SIG-M5 (cell line): ENCODE measurements around the gene PSMB2.

Experiments used
- DNase-seq: peaks from one replicate; lab custom pipeline; 2025; lab: John Stamatoyannopoulos, UW

The PSMB2 gene

DNA sequence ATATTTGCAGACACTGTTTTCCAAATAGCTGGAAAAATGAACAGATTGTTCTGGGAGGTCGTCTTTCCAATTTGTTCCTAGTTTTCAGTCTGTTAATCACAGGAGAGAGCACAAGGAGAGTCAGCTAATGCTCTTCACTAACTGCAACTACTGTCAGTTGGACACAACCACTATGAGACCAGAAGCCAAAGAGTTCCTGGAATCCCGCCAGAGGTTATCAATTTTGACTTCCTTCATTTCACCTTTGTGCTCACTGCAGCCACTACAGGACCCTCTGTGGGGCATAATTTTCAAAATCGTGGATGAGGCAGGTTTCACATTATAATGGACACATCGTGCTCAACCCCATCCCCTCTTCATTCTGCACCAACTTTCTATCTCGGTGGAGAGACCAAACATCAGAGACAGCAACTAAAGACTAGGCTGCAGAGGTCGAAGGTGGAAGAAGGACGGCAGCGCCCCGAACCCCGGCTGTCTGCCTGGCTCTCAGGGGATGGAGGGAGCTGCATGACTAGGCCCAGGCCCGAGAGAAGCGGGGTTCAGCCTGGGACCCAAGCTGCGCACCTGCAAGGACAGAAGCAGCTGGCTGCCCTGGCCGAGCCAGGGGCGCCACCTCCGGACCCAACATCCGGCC, 84.7 kb downstream of the PSMB2 start:
- no peak for DNase-seq

DNA sequence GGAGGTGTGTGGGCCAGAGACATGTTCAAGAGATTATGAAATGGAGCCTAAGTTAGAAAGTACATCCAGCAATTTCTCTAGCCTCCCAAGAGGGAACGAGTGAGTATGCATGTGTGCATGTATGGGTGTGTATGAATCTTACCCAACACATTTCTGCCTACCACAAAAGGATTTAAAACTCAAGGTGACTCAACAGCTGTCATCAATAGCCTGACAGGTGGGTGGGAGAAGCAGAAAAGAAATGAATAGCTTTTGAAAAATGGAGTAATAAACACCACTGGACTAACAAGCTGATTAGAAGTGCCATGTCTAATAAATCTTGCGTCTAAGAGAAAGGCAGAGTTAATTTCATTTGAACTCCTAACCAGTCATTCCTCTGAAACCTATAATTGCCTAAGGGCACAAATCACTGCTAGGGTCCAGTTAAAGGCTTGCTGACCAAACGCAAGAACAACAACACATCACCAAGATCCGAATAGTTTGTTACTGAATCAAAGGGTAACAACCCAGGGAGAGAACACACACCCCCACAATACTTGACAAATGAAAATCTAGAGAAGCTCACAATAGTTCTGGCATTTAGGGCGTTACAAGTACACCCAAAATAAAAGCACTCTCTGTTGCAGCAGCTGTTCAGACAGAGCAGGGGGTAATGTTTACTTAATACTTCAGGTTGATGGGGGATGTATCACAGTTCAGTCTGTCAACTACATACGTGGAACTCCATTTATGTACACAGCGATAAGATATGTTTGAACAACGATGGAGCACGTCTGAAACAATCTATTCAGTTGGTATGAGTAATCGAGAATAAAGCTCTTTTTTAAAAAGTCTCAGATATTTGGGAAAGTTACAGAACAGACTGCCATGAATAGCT, 85.5 kb downstream of the PSMB2 start:
- DNase-seq = no peak

DNA sequence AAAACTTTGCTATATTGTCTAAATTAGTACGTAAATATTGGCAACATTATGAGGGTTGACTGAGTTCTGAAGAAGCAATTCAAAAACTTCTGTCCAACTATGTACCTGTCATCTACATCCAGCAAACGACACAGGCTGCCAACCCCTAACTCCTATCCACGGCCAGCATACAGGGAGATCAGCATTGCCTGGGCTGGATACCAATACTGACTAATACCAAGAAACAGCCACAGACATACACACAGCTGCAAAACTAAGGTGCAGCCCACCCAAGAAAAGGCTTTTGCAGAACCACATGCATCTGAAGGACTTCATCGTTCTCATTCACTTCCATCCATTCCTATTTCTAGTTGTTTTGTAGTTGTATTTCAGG, 86.1 kb downstream of the PSMB2 start:
- no peak for DNase-seq

DNA sequence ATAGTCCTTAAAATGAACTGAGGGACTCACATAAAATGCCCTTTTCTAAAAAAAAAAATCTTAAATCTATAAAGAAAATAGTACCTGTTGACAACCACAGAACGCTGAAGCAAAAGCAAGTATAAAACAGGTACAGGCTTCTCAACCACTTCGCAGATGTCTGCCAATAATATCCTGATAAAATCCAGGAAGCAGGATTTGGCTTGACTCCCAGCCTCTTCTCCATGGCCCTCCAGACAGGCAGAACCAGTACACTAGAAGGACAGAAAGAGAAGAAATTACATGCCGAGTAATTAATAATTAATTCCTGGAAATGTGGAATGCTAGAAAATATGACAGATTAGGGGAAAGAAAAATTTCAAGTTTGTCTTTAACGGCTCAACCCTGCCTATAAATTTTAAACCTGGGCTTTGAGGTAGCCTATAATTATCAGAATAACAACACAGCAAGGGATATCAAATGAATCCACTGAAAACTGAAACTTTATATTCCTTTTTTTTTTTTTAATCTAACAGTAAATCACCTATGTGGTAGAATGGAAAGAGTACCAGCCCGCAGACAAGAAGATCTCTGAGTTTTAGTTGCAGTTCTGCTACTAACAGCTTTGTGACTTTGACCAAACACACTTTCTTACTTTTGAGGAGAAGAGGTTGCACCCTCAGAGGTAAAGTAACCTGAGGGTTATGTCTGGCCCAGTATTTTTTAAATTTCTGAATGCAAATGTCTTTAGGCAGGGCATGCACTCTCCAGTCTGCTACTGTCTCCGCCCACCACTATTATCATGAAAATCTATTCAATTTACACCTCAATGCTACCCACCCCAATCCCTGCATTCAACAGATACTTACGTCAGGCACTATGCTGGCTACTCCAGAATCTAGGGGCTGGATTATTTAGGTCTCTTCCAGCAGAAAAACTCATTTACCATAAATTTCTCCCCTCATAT, 86.8 kb downstream of the PSMB2 start:
- no peak for DNase-seq

GRCh38 chr1:35553851-35554250, 87.5 kb downstream of the PSMB2 start:
- DNase-seq = no peak
